WERI-Rb-1 (cell line): ENCODE measurements around the gene PIK3R6.

ENCODE experiments used
- DNase-seq: peaks from one replicate; pipeline ENCODE4 v3.0.0-alpha.2; 2020
- H3K27ac ChIP-seq: fragments of 250-450 bp; sonication (Bioruptor Pico); 2 replicates; pipeline ENCODE4 v1.5.1; 2020; ENCODE audit warnings: mild to moderate bottlenecking, moderate library complexity
- H3K27me3 ChIP-seq: fragments of 250-450 bp; sonication (Bioruptor Pico); 2 replicates; pipeline ENCODE4 v1.5.1; 2021; ENCODE audit warnings: mild to moderate bottlenecking, low read depth, moderate library complexity; ENCODE audit not compliant: insufficient read depth, severe bottlenecking
- H3K36me3 ChIP-seq: fragments of 250-450 bp; sonication (Bioruptor Pico); 2 replicates; pipeline ENCODE4 v1.5.1; 2020; ENCODE audit warnings: mild to moderate bottlenecking, moderate library complexity
- H3K4me3 ChIP-seq: 2 replicates; pipeline ENCODE4 v1.5.1; 2011; ENCODE audit warnings: low read depth, mild to moderate bottlenecking, control low read depth, low read length
- H3K9me3 ChIP-seq: fragments of 250-450 bp; sonication (Bioruptor Pico); 2 replicates; pipeline ENCODE4 v1.5.1; 2021; ENCODE audit warnings: mild to moderate bottlenecking, moderate library complexity; ENCODE audit not compliant: severe bottlenecking
- CTCF ChIP-seq: IDR thresholded peaks from 2 replicates; pipeline ENCODE4 v1.5.1; 2011; ENCODE audit warnings: low read depth, mild to moderate bottlenecking, control low read depth, inconsistent platforms, low read length

PIK3R6 gene

DNA sequence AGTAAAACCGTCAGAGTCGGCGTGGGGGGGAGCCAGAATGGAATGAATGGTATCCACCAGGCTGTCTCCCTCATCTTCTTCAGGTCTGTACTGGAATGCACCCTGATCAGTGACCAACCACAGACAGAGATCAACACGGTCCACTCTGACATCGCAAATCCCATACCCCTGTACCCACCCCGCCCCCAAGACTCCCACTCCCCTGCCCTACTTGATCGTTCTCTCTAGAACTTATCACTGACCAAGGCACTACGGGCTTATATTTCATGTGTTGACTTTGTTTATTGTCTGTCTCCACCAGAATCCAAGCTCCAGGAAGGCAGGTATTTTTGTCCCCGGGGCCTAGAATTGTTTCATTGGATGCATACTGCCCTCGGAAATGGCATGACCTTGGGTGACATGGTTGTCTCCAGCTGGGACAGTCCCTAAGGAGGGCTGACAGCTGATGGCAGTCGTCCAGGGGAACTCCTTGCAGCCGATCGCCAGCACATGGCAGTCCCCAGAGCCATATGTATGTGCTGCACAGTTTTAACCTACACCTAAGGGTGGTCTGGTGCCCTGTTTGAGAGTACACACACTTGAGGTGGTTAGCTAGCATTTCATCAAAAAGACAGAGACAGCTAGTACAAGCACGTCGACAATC, 67.8 kb downstream of the PIK3R6 start:
- no peaks in the 10 kb centered on the region for H3K27me3 ChIP-seq
- H3K9me3 ChIP-seq = no peaks in the 10 kb centered on the region
- no peak overlapping the region for H3K4me3 ChIP-seq
- H3K36me3 ChIP-seq = no peaks in the 10 kb centered on the region
- TF ChIP-seq CTCF = no peak
- DNase-seq = no peak
- no peak overlapping the region for H3K27ac ChIP-seq

GRCh38 chr17:8798846-8799569, 68.5 kb downstream of the PIK3R6 start, which contains the start of gene MFSD6L:
Gene MFSD6L (minus strand): TSS chr17:8799365. CDS start chr17:8799120, 245 bp downstream.
- no peak for TF ChIP-seq CTCF
- Histone ChIP-seq H3K4me3 (no peak within 1 kb of the TSS), H3K36me3 (no peaks in the 10 kb centered on the region), H3K27ac (no peak within 1 kb of the TSS), H3K9me3 (no peaks in the 10 kb centered on the region), H3K27me3 (no peaks in the 10 kb centered on the region)
- no peak for DNase-seq

DNA sequence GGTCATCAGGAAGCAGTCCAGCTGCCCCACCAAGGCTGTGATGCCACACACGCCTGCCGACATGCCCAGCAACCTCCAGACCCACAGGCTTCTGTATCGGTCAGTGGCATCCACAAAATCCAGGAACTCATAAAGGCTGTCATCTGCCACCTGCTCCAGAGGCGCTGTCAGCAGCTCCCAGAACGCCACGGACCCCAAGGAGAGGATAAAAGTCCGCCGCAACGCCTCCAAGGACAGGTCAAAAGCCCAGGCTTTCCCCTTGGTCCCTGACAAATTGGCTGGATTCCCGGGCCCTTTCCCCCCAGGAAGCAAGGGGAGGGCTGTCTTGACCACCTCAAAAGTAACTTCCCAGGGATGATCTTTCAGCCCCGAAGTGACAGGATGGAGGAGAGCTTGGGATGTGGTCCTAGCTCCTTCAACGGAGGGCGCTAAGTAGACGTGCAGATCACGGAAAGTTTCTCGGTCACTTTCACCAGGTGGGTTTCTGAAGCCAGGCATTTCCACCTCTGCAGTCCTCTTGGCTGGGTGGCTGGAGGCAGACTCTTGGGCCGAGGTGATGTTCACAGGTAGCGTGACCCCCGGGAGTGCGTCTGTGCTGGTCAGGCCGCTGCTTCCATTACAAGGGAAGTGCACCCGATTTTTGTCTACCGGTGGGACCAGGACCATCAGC, 69.2 kb downstream of the PIK3R6 start:
- H3K36me3 ChIP-seq = no peaks in the 10 kb centered on the region
- H3K27ac ChIP-seq = no peak overlapping the region
- no peak for TF ChIP-seq CTCF
- no peaks in the 10 kb centered on the region for H3K9me3 ChIP-seq
- DNase-seq = no peak
- H3K27me3 ChIP-seq = no peaks in the 10 kb centered on the region
- no peak overlapping the region for H3K4me3 ChIP-seq

DNA sequence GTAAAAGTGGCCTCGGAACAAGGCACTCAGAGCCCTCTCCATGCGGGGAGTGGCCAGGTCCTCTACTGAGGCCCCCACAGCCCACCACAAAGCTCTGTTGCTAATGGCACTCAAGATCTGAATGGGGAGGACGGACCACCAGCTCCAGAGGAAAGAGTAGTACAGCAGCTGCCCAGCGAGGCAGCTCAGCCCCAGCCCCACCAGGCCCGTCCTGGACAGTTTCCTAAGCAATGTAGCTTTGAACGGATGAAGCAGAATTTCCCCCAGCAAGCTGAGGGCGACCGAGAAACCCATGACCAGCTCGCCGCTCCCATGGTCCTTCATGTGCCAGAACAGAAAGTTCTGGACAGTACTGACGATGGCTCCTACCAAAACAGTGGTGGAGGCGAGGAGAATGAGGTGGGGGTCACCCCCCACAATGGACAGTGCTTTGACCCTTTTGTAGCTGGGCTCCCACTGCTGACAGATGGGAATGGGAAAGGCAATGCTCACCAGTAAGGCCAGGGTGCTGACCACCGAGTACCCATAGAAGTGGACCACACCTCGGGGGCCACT, 69.8 kb downstream of the PIK3R6 start:
- Histone ChIP-seq H3K27me3 (no peaks in the 10 kb centered on the region), H3K4me3 (no peak overlapping the region), H3K27ac (no peak overlapping the region), H3K9me3 (no peaks in the 10 kb centered on the region), H3K36me3 (no peaks in the 10 kb centered on the region)
- TF ChIP-seq CTCF = no peak
- DNase-seq = no peak

- no peaks in the 10 kb centered on the region for H3K27me3 ChIP-seq
- no peak overlapping the region for H3K4me3 ChIP-seq
- H3K27ac ChIP-seq = no peak overlapping the region
- no peaks in the 10 kb centered on the region; the same call in 1 of the 2 replicates for H3K36me3 ChIP-seq
- no peak for TF ChIP-seq CTCF
- DNase-seq = no peak
- peaks cover 13% of the 10 kb centered on the region for H3K9me3 ChIP-seq
Measured at GRCh38 chr17:8794636-8795035, 72.8 kb downstream of the PIK3R6 start.
